DMS153 treated with DMSO at 0.1 percent for 48 hours (cell line): Measurements from ENCODE around the gene CUEDC1.

Experiments used
- DNase-seq: peaks from one replicate; lab custom pipeline; 2025; ENCODE audit not compliant: unreplicated experiment; lab: John Stamatoyannopoulos, UW

CUEDC1 gene

DNA sequence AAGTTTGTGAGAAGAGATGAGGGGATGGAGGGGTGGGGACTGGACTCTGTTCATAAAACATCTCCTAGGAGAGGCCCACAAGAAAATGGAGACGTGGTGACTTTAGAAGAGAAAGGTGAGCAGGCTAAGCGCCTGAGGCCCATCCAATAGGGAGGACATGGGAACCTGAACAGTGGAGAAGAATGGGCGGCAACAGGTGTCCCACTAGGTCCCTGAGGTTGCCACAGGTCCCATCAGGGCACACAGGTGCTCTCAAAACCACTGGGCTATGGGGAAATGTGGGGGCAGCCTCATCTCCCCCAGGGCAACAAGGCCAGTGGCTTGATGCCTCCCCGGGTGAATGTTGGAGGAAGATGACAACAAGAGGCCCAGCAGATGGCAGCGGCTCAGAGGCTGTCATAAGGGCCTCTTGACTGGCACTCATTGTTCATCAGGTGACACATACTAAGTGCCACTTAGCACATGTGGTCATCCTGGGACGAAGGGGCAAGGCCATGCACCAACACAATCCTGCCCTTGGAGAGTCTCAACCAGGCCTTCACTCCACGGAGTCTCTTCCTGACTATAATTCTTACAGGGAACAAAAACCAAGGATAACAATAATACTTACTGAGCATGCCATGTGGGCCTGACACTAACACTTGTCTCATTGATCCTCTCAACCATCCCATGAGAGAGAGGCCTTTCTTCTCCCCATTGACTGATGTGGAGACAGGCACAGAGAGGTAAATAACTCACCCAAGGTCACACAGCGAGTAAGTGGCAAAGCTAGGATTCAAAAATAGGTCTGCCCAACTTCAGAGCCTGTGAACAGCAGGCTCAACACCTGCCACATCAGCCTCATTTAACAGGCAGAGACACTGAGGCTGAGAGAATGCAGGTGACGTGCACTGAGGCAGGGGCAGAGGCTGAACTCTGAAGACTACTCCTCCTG lies 38.0 kb downstream of the CUEDC1 start:
- peak; percentile 46 for DNase-seq

DNA sequence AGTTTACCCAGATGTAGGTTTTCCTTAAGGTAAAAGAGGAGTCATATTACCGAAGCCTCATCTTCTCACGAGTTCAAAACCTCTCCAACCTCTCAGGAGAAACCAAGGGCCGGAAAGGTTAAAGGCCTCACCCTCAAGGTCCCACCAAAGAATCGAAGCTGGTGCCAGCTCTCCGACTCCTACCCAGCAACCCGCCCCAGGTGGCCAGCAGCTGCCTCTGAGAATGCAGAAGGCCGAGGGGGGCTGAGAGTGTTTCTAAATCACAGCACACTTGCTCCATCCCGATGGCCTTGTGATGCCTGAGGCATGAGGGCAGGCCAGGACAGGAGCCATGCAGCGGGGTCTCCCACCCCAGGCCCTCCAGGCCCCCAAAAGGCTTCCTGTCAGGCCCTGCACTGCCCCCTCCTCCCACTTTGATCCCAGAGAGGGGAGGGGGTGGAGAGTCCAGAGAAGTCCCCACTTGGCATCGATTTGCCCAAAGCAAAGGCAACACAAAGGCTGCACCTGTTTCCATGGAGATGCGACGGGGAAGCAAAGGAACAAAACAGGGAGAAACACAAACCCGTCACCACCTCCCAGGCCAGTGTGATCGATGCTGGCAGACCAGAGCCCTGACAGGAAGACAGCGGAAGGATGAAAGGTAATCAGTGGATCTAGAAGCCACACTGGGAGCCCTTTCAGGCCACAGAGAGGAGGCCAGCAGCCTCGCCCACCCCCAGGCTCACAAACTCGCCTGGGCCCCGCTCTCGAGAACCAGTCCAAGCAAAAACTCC lies 39.0 kb downstream of the CUEDC1 start:
- DNase-seq = peak; percentile 83

DNA sequence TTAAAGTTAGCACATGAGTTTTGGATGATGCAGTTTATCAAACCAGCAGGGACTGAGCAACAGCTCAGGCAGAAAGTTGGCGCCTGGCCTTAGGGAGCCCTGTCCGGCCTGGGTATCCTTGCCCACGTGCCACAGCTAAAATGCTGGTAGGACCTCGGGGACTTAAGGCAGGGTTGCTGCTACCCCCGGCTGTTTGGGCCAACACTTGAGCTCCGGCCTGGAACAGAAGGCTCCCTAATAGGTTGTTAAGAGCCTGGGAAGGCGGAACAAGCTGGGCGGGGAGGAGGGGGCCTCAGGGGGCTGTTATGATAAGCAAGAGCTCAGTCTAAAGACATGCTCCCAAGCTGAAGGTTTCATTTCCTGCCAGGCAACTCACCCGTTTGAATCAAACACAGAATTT lies 39.7 kb downstream of the CUEDC1 start:
- no peak for DNase-seq

DNA sequence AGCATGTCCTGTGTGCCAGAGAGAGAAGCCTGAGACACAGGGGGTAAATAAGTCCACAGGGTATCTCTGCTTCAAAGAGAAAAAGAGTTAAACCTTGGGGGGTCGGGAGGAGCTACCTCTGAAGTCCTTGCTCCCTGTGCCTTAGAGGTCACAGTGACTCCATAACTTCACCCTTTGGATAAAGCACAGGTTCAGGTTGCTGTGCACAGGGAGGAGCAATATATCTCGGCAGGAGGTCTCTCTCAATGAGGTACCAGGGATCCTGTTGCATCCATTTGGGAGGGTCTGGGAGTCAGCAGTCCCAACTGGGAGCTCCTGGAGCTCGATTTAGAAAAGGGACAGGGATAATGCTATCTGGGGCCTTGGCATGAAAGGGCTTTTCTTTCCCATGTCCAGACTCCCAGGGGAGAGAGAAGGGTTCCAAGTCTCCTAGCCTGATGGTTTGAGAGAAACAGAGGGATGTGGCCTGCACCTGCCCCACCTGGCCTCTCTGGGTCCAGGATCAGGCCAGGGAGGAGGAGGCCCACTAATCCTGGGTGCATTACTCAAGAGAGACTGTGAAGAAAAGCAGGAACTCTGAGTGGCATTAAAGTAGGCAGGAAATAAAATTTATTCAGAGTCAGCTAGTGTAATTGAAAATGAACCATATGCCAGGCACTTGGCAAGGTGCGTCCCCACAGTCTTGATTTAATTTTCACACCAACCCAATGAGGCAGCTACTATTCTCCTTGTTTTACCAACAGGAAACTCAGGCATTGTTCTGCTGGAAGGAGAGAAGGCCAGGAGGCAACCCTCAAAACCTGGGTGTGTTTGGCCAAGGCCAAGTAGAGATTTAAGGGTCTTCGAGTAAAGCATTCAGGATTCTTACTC lies 40.7 kb downstream of the CUEDC1 start:
- no peak for DNase-seq

DNA sequence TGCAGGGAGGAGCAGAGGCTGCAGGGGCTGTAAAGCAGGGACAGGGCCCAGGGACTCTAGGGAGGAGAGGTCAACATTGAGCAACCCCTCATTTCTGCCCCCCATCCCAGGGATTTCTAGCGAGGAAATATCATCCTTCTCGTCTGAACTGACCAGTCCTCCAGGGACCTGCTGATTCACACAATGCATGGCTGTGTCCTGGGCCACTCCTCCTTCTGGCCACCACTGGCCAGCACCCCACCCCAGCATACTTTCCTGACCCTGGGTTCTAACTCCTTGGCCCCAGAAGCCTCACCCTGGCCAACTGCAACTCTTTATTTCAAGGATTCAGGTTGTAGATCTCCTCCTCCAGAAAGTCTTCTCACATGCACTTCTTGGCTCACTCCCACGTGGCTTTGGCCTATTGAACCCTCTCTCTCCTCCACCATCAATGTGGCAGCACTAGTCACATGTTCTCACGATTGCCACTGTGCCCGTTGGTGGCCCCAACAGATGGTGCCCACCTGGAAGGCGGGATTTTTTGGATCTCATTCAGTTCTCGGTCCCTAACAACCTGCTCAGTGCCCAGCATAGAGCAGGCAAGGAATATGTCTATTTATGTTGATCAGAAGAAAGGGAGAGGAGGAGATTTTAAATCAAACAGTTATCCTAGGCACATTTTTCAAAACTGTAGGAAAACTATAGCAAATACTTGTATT lies 41.5 kb downstream of the CUEDC1 start:
- no peak for DNase-seq

DNA sequence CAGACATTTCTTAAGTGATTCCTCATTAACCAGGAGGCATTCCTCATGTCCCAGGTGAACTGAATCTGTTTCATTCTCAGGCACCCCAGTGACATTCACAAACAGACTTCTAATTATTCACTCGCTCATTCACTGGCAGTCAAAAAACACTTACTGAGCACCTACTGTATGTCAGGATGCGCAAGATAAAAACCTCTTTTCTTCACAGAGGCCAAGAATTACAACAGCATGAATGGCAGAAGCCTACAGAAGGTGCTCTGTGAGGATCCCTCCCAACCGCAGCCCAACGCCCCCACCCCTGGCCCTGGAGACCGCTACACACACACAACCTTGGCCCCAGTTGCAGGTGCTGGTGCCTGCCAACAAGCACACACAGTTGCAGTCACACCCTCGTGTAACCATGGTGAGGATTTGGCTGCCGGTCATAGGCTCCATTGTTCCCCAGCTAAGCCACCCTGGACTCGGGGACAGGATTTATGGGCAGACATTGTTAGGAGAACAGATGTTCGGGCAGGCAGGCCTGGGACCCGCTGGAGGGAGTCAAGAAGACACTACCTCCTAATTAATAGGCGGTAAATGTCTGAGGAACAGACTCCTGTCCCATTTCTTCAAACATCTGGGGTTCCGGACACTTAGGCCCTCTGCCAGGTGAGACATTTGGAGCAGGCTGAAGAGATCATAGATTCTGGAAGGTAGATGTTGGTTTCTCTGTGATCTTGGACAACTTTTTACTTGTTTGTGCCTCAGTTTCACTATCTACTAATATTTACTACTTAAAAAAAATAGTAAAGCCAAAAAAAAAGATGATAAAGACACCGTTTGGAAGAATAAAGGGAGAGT lies 43.2 kb downstream of the CUEDC1 start:
- DNase-seq = peak; percentile 94

DNA sequence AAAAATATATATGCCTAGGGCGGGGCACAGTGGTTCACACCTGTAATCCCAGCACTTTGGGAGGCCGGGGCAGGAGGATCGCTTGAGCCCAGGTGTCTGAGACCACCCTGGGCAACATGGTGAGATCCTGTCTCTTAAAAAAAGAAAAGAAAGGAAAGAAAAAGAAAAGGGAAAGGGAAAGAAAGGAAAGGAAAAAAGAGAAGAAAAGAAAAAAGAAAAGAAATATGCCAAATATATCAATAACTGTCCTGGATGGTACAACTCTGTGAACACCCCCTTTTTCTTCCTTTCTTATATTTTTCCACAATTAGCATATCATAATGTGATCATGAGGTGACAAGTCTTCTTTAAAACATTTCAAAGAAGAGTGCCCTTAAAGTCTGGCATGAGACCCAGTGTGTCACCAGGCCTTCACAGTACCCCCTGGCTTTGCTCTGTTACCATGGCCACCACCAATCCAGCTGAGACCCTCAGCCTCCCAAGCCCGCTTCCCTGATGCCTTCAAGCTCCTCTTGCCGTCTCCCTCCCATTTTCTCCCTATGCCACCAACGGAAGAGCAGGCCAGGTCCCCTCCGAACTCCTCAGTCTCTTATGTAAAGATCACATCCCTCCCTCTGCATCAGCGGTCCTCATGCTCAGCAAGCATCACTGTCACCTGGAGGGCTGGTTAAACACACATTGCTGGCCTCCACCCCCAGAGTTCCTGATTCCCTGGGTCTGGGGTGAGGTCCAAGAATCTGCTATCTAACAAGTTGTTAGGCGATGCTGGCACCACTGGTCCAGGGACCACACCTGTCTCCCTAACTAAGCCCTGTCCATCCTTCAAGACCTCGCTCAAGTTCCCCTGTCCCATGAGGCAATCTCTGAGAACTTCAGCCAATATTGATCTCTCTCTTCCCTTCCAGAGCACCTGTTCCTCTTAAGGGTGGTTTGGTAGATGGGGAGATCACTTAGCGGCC lies 44.5 kb downstream of the CUEDC1 start:
- no peak for DNase-seq

DNA sequence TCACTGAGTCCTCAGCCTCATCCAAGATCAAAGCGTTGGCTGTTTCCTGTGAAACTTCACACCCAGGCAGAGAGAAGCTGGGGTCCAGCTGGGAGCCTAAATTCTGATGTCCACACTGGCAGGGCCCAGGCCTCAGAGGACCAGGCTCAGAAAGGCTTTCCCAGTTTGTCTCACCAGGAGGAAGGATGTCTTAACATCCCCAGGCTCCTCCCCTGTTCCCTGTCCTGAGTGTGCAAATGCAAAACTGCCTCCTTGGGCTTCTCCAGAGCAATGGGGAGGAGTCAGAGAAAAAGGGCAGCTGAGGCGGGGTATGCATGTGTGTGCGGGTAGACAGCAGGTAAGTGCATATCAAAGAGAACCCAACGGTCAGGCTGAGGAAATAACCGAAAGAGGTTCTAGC lies 45.7 kb downstream of the CUEDC1 start:
- DNase-seq = no peak

DNA sequence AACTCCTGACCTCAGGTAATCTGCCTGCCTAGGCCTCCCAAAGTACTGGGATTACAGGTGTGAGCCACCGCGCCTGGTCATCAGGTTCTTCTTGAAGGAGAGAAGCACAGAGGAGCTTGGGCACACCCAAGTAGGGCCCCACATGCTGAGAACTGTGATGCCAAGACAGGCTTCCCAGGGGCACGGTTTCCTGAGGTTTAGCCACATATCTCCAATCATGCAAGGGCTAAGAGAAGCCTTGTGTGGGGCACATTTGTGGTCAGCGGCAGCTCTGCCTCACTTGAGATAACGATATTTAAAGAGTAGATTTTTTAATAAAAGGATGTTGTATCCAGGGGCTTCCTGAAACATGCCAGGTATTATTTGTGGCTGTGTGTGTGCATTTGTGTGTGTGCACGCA lies 46.9 kb downstream of the CUEDC1 start:
- no peak for DNase-seq

DNA sequence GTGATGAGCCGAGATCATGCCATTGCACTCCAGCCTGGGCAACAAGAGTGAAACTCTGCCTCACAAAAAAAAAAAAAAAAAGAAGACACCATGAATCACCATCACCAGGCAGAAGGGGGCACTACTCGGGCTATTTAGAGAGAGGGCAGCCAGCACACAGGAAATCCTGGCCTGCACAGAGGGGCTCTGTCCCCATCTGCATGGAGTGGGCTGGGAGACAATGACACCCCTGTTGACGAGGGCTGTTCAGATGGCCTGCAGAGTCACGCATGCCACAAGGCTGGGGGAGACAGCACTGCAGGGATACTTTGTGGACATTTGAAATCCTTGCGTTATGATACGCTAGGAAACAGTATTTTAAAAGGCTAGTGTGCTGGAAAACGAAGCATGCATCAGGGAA lies 48.3 kb downstream of the CUEDC1 start:
- DNase-seq = no peak

DNA sequence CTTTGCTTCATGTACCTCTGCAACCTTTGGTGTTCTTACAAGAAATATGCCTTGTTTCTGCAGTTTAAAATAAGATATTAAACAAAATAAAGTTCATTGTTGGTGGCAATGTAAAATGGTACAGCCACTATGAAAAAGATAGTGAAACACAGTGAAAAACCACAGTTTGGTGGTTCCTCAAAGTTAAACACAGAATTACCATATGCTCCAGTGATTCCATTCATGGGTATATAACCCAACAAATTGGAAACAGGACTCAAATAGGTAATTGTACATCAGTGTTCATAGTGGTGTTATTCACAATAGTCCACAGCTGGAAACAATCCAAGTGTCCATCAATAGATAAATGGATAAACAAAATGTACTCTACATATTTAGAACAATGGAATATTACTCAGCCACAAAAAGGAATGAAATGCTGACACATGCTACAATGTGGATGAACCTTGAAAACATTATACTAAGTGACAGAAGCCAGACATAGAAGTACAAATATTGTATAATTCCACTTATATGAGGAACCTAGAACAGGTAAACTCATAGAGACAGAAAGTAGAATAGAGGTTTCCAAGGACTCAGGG lies 49.2 kb downstream of the CUEDC1 start:
- DNase-seq = no peak

DNA sequence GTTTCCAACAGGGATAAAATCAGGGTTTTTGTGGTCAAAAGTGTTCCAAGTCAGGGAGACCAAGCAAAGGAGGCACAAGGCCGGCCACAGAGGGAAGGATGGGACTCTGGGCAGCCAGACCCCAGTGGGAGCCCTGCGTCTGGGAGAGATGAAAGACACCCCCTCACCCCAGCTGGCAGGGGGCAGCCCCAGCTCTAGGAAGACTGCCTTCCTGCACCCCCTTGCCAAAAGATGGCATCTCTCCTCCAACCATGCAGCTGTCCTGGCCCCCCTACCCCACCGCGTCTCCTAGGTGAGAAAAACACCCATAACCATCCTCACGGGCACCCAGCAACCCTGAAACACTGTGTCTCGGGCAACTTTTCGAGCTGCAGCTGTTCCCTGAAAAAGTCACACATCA lies 51.3 kb downstream of the CUEDC1 start:
- DNase-seq = no peak

DNA sequence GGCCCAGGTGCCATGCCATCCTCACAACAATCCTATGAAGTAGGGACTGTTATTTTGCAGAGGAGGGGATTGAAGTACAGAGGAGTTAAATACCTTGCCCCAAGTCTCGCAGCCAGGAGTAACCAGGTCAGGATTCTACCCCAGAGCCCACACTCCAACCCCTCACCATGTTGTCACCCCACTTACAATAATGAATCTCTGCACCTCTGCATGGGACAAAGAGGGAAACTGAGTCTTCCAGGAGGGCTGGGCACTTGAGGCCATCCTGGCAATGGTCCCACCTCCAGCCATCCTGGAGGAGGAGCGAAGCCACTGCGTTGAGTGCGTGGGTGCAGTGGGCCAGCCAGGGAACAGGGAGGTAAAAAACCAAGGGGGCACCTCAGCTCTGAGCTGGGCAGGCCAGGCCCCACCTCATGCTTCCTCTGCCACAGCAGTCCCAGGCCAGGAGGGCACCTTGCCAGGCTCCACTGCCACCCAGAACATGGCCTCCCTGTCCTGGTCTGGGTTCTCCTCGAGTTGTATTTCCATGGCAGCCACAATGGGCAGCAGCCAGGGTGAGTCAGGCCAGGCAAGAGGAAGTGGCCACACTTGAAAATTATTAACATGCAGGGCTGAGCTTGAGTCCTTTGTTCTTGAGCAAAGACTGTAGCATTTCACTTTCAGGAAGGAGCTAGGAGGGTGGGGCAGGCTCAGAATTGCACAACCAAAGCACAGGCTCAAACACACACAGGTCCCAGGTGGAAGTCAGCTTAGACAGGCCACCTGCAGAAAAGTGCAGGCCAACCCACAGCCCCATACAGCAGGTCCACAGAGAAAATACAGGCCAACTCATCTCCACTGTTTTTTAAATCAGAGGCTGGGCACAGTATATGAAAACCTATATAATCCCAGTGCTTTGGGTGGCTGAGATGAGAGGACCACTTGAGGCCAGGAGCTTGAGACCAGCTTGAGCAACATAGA lies 52.1 kb downstream of the CUEDC1 start:
- DNase-seq = peak; percentile 93

DNA sequence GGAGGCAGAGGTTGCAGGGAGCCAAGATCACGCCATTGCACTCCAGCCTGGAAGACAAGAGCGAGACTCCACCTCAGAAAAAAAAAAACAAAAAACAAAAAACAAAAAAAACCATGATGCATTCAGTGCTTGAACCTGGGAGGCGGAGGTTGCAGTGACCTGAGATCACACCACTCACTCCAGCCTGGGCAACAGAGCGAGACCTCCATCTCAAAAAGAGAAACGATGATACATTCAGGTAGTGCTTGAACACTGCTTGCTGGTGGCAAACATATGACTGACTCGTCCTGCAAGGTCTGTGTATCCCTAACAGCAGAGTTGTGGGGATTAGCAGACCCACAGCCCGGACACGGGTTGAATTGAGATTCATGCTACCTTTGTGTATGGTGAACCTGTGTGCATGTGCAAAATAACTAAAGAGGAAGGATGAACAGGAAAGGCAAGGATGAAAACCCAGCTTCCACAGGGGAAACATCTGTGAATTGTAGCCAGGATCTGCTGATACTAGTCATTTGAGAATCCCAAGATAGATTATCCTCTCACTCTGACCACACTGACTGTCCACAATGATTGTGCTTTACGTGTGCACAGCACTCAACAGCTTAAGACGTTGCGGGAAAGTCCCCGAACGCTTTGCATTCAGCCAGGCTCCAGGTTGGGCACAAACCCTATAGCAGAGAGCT lies 53.0 kb downstream of the CUEDC1 start:
- peak; percentile 51 for DNase-seq

DNA sequence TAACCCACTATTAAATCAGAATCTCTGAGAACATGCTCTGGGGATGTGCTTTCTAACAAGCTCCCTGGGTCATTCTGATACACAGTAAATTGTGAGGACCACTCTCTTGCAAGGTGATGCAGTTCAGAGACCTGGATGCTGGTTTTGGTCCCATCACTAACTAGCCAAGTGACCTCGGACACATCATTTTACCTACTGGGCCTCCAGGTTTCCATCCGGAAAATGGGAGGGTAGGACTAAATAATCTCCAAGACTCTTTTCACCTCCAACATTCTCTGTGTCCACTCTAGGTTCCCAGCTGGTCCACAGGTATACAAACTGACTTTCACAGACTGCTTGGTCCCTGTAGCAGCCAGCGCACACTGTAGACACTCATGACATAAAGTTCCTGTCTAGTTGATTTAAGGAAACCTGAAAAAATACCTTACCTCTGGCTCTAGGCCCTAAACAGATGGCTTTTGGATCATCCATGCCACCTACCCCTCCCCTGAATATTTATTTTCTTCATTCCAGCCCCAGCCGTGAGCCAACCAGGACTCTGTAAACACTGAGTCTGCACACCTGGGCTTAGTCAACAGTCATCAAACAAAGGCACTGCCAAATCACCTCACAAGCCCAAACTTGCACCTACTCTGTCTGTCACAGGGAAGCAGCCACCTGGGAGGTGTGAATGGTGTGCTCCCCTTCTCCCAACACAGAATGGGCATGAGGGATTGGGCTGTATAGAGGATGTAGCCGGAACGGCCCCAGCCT lies 54.0 kb downstream of the CUEDC1 start:
- peak; percentile 99 for DNase-seq

DNA sequence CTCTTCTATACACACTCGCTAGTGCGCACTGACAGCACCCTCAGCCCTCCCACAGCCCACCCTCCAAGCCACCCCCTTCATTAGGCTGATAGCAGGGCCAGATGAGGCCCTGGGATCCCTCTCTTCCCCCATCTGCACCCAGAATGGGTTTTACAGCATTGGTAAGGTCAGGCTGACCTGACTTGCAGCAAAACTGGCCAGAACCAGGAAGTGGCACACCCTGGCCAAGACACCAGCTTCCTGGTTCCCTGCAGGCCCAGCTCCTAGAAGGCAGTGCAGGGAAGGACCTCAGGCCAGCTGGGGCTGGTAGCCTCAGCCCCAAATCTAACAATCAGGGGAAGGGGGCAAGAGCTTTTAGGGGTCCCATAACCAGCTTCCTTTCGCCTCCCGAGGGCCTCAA lies 55.4 kb downstream of the CUEDC1 start:
- no peak for DNase-seq
